HG03280 (cell line): ENCODE results near the gene RASA2.

Experiments
- ATAC-seq: cut with Tn5 transposase; IDR thresholded peaks from one replicate; pipeline ENCODE4 v1.9.1; 2021; ENCODE audit warnings: mild to moderate bottlenecking, moderate library complexity; ENCODE audit not compliant: unreplicated experiment

Gene RASA2

DNA sequence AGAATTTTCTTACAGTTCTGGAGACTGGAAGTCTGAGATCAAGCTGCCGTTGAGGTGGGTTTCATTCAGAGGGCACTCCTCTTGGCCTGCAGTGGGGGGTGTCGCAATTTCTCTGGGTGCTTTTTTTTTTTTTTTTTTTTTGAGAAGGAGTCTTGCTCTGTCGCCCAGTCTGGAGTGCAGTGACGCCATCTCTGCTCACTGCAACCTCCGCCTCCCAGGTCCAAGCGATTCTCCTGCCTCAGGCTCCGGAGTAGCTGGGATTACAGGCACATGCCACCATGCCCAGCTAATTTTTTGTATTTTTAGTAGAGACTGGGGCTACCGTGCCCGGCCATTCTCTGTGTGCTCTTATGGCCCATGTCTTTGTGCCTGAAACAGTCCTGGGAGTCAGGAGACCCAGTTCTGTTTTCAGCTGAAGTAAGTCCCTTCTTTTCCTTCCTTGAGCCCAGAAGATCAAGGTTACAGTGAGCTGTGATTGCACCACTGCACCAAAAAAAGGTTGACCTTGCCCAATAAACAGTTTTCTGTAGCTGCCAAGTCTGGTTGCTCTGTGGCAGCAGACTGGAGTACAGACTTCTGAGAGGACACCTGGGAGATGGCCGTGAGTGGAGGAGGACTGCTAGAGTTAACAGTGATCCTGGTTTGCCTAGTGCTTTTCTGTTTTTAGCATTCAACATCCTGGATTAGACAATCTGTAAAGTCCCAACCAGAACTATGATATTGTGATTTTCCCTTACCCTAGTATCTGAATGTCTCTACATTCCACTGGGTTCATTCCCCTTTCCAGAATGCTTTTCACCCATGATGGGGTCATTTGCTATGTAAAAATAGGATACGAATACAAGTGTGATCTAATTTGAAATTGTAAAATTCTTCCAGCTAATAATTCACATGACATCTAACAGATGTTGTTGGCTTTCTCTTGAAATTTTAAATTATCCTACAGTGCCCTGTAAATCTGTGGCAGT, 174.7 kb downstream of the RASA2 start:
- ATAC-seq: no peak

DNA sequence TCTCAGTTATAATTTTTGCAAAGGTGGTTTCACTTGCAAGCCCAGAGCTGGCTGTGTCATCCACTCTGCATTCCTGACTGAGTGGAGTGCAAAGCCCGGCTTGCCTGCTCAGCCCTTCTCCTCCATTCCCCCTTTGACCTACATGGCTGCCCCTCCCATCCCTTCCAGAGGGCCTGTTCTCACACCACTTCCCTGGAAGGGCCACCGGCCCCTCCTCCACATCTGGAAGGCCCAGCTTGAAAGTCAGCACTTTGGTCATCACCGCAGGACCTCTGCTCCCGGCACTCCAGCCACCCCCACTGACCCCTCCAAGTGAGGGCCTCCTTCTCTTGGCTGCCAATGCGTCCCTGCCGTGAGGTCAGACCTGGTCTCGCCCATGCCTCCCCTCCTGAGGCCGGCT, 177.2 kb downstream of the RASA2 start:
- ATAC-seq: no peak
